NOMO-1 (cell line): ENCODE measurements around the gene SCAPER.
"Not testable (repeated sequence)": the region's sequence is repeated elsewhere in the genome, so short reads cannot be mapped to it uniquely, and the experiment has no call there.

Experiments
- DNase-seq, 2 experiments: peaks; one replicate each; lab custom pipeline; 2025; ENCODE audit not compliant: unreplicated experiment in 2 of 2; lab: John Stamatoyannopoulos, UW

SCAPER gene

GRCh38 chr15:76510663-76511062 is 394.5 kb downstream of the SCAPER start:
- not testable (repeated sequence) for DNase-seq

GRCh38 chr15:76503804-76504203 is 401.3 kb downstream of the SCAPER start:
- no peak for DNase-seq

- no peak for DNase-seq
These were observed 402.0 kb downstream of the SCAPER start for GRCh38 chr15:76503121-76503520.

- DNase-seq: no peak
These were observed 402.5 kb downstream of the SCAPER start for GRCh38 chr15:76502678-76503077.

- DNase-seq: not testable (repeated sequence)
These were observed 403.0 kb downstream of the SCAPER start for GRCh38 chr15:76502185-76502584.

- DNase-seq: no peak
These were observed 403.4 kb downstream of the SCAPER start for GRCh38 chr15:76501726-76502125.

- no peak for DNase-seq
These were observed 404.1 kb downstream of the SCAPER start for GRCh38 chr15:76501011-76501410.

- no peak for DNase-seq
These were observed 409.7 kb downstream of the SCAPER start for GRCh38 chr15:76495487-76495886.

- DNase-seq: no peak
These were observed 412.6 kb downstream of the SCAPER start for GRCh38 chr15:76492538-76492937.

GRCh38 chr15:76483752-76484151 is 421.4 kb downstream of the SCAPER start:
- no peak for DNase-seq

- DNase-seq: no peak
These were observed 422.1 kb downstream of the SCAPER start for GRCh38 chr15:76483018-76483417.

GRCh38 chr15:76480267-76480666 is 424.9 kb downstream of the SCAPER start:
- DNase-seq: no peak

GRCh38 chr15:76470691-76471090 is 434.4 kb downstream of the SCAPER start:
- no peak for DNase-seq

GRCh38 chr15:76468722-76469121 is 436.4 kb downstream of the SCAPER start:
- DNase-seq: no peak

- no peak for DNase-seq
These were observed 438.0 kb downstream of the SCAPER start for GRCh38 chr15:76467136-76467535.

- no peak for DNase-seq
These were observed 439.4 kb downstream of the SCAPER start for GRCh38 chr15:76465728-76466127.

GRCh38 chr15:76464247-76464646 is 440.9 kb downstream of the SCAPER start:
- no peak for DNase-seq

- no peak for DNase-seq
These were observed 444.3 kb downstream of the SCAPER start for GRCh38 chr15:76460871-76461270.

- DNase-seq: no peak
These were observed 444.8 kb downstream of the SCAPER start for GRCh38 chr15:76460347-76460746.

GRCh38 chr15:76451540-76451939 is 453.6 kb downstream of the SCAPER start:
- DNase-seq: no peak

- peak in 1 of 2 experiments; percentile 4 for DNase-seq
These were observed 455.7 kb downstream of the SCAPER start for GRCh38 chr15:76449455-76449854.

GRCh38 chr15:76448755-76449154 is 456.4 kb downstream of the SCAPER start:
- DNase-seq: no peak

GRCh38 chr15:76447728-76448441 is 457.3 kb downstream of the SCAPER start:
- no peak for DNase-seq
